PC-3 (cell line): ENCODE results near the gene PTPMT1. TPM values are rescaled to one million over a fixed set of nuclear protein-coding genes. Genes with fewer than 3 reads are reported as not detected.

Source experiments
- ATAC-seq: fragments of 200-7000 bp; cut with Tn5 transposase; 2 replicates; pipeline ENCODE4 v1.9.1; 2020; ENCODE audit warnings: mild to moderate bottlenecking, moderate library complexity
- Bru-seq: library from RNA; stranded (reverse); fragments of 400-500 nt; gene quantifications from one replicate; lab custom pipeline; 2021; lab: Mats Ljungman, UMichigan
- BruChase-seq, 2 experiments: library from RNA; stranded (reverse); fragments of 400-500 nt; gene quantifications; one replicate each; lab custom pipeline; 2021; lab: Mats Ljungman, UMichigan
- BruUV-seq: library from RNA; stranded (reverse); fragments of 400-500 nt; replicated peaks from 2 replicates; lab custom pipeline; 2021; lab: Mats Ljungman, UMichigan
- CTCF ChIA-PET: fragments of 300-600 bp; sonication (Branson Sonifier 250); formaldehyde crosslinking; loops from one replicate; lab custom pipeline; 2022; ENCODE audit warnings: antibody characterized with exemption; lab: Charles Lee
- POLR2A ChIA-PET: fragments of 300-600 bp; sonication (Branson Sonifier 250); formaldehyde crosslinking; loops from one replicate; lab custom pipeline; 2022; ENCODE audit warnings: antibody characterized with exemption; ENCODE audit not compliant: unreplicated experiment; lab: Charles Lee
- DNase-seq: peaks from one replicate; pipeline ENCODE4 v3.0.0-alpha.2; 2015
- H2AFZ ChIP-seq: fragments of 300-600 bp; sonication (generic); 2 replicates; pipeline ENCODE4 v1.6.0; 2016; ENCODE audit warnings: antibody characterized with exemption, low read length
- H3F3A ChIP-seq: fragments of 300-600 bp; sonication (generic); one replicate; pipeline ENCODE4 v1.6.0; 2017; ENCODE audit warnings: antibody characterized with exemption, low read length, control low read depth, mild to moderate bottlenecking; ENCODE audit not compliant: unreplicated experiment
- H3K27ac ChIP-seq: fragments of 300-600 bp; sonication (generic); 2 replicates; pipeline ENCODE4 v1.5.1; 2016; ENCODE audit warnings: mild to moderate bottlenecking, low read length
- H3K27me3 ChIP-seq: fragments of 300-600 bp; sonication (generic); 2 replicates; pipeline ENCODE4 v1.6.1; 2016; ENCODE audit warnings: low read length, mixed read lengths
- H3K36me3 ChIP-seq: fragments of 300-600 bp; sonication (generic); 2 replicates; pipeline ENCODE4 v1.6.1; 2016; ENCODE audit warnings: low read depth, mixed run types, low read length, mixed read lengths
- H3K4me1 ChIP-seq: fragments of 300-600 bp; sonication (generic); 2 replicates; pipeline ENCODE4 v1.5.1; 2016; ENCODE audit warnings: low read length; ENCODE audit not compliant: insufficient read depth
- H3K4me2 ChIP-seq: fragments of 300-600 bp; sonication (generic); 2 replicates; pipeline ENCODE4 v1.6.0; 2016; ENCODE audit warnings: low read length
- H3K4me3 ChIP-seq: fragments of 300-600 bp; sonication (generic); 2 replicates; pipeline ENCODE4 v1.5.1; 2016; ENCODE audit warnings: mild to moderate bottlenecking, low read length, mixed read lengths
- H3K79me2 ChIP-seq: fragments of 300-600 bp; sonication (generic); 2 replicates; pipeline ENCODE4 v1.6.1; 2017; ENCODE audit warnings: low read length, mixed read lengths
- H3K9ac ChIP-seq: fragments of 300-600 bp; sonication (generic); 2 replicates; pipeline ENCODE4 v1.6.0; 2016; ENCODE audit warnings: mild to moderate bottlenecking, low read length
- H3K9me2 ChIP-seq: fragments of 300-600 bp; sonication (generic); replicated peaks from 2 replicates; pipeline ENCODE4 v1.6.1; 2016; ENCODE audit warnings: mixed run types, low read length, mixed read lengths
- H3K9me3 ChIP-seq: fragments of 300-600 bp; sonication (generic); 2 replicates; pipeline ENCODE4 v1.6.1; 2016; ENCODE audit warnings: low read length, mixed read lengths
- H4K20me1 ChIP-seq: fragments of 300-600 bp; sonication (generic); 2 replicates; pipeline ENCODE4 v1.6.1; 2016; ENCODE audit warnings: low read length, mixed read lengths
- CTCF ChIP-seq: fragments of 300-600 bp; sonication (generic); conservative IDR thresholded peaks from 2 replicates; pipeline ENCODE4 v1.5.1; 2017; ENCODE audit warnings: antibody characterized with exemption, low read depth, mild to moderate bottlenecking, low read length
- EZH2 ChIP-seq: fragments of 300-600 bp; sonication (generic); IDR thresholded peaks from one replicate; pipeline ENCODE4 v1.6.1; 2017; ENCODE audit warnings: antibody characterized with exemption, mild to moderate bottlenecking, low read length; ENCODE audit not compliant: unreplicated experiment
- EZH2phosphoT487 ChIP-seq: fragments of 300-600 bp; sonication (generic); IDR thresholded peaks from 2 replicates; pipeline ENCODE4 v1.6.1; 2018; ENCODE audit warnings: mild to moderate bottlenecking, antibody characterized with exemption, low read length, borderline replicate concordance
- intact Hi-C: fragments of 100-400 bp; cut with micrococcal nuclease; formaldehyde crosslinking; loops from 2 replicates; pipeline ENCODE4 v1.9.0; 2023
- long read RNA-seq: library from polyadenylated mRNA; unstranded; transcript quantifications from one replicate; pipeline ENCODE4 v2.0.0, GENCODE V29; 2021; ENCODE audit not compliant: unreplicated experiment
- total RNA-seq: library from RNA; depleted of rRNA; stranded (reverse); fragments of >200 nt; gene quantifications from 2 replicates; pipeline ENCODE4 v1.2.3, GENCODE V29; 2014; rRNA removed

Gene PTPMT1
- total RNA-seq: 167 and 212 TPM in 2 replicates
- Bru-seq, nascent RNA: percentile 72 among the genes with signal in this experiment
- BruChase-seq, experiment 1, labeled RNA remaining after a 6-hour chase: percentile 73 among the genes with signal in this experiment
- percentile 72 among the genes with signal in this experiment for BruChase-seq, experiment 2, labeled RNA remaining after a 2-hour chase
- long read RNA-seq, transcript PTPMT1-201 (3 exons, 928 nt): minor isoform, 7 of 111 reads
- long read RNA-seq, transcript PTPMT1-203 (2 exons, 1,014 nt): minor isoform, 8 of 111 reads
- long read RNA-seq, transcript PTPMT1-202 (4 exons, 768 nt): major isoform, 61 of 111 reads
- long read RNA-seq, transcript PTPMT1-205 (3 exons, 1,611 nt): minor isoform, 30 of 111 reads
- long read RNA-seq, partial matches to known transcripts: 1 of 111 reads
- long read RNA-seq, other reads (novel, unspliced or antisense): 4 of 111 reads

- Histone ChIP-seq H3F3A (no peaks in the 10 kb centered on the region), H3K27me3 (no peaks in the 10 kb centered on the region), H3K4me1 (peaks cover 11% of the 10 kb centered on the region), H3K9ac (peak within 1 kb of the TSS; percentile 98), H3K4me2 (peak within 1 kb of the TSS; percentile 94), H2AFZ (peak within 1 kb of the TSS; percentile 94), H3K4me3 (peak within 1 kb of the TSS; percentile 97), H4K20me1 (no peaks in the 10 kb centered on the region), H3K9me3 (no peaks in the 10 kb centered on the region), H3K27ac (peak within 1 kb of the TSS; percentile 48), H3K79me2 (peaks cover 57% of the 10 kb centered on the region), H3K36me3 (peaks cover 3% of the 10 kb centered on the region; the same call in 1 of the 2 replicates), H3K9me2 (no peaks in the 10 kb centered on the region)
- ChIA-PET POLR2A (no interaction called here), CTCF (no interaction called here)
- ATAC-seq (peak; percentile 91), DNase-seq (peak; percentile 72)
- TF ChIP-seq CTCF (no peak), EZH2 (no peak), EZH2phosphoT487 (no peak)
- intact Hi-C loops: no loop called here
- no TSS peak for BruUV-seq
Observed at GRCh38 chr11:47565340-47566148, at the start of gene PTPMT1. Gene PTPMT1, plus strand, starts transcription at chr11:47565599. Its CDS starts 24 bp downstream, at chr11:47565623.

- Histone ChIP-seq H3F3A (no peaks in the 10 kb centered on the region), H3K4me2 (no peak overlapping the region), H3K9ac (no peak overlapping the region), H3K4me1 (peaks cover 22% of the 10 kb centered on the region), H3K9me3 (no peaks in the 10 kb centered on the region), H3K4me3 (no peak overlapping the region), H3K79me2 (peaks cover 97% of the 10 kb centered on the region), H3K36me3 (no peaks in the 10 kb centered on the region), H3K27ac (no peak overlapping the region), H3K9me2 (no peaks in the 10 kb centered on the region), H2AFZ (no peak overlapping the region), H4K20me1 (0 out of 2 replicates have a peak, but pooled peaks cover 5% of the 10 kb centered on the region), H3K27me3 (no peaks in the 10 kb centered on the region)
- TF ChIP-seq EZH2phosphoT487 (no peak), CTCF (no peak), EZH2 (no peak)
- BruUV-seq: no TSS peak
- ChIA-PET CTCF (no interaction called here), POLR2A (no interaction called here)
- DNase-seq: no peak
- no peak for ATAC-seq
- intact Hi-C loops: no loop called here
Observed at GRCh38 chr11:47516155-47516554, 49.2 kb upstream of the PTPMT1 start.
